Stimulated activated CD4-positive, alpha-beta T cell treated with anti-CD3 and anti-CD28 coated beads, Interleukin-15, amount 100 ng/mL, for 1 hour (primary cell): ENCODE results near the gene BCL2.

Source experiments
- DNase-seq, 2 donors: peaks; one replicate each; pipeline ENCODE4 v3.0.0-alpha.2; 2020; ENCODE audit warnings: low read depth in 1 of 2, low spot score in 1 of 2

Gene BCL2

GRCh38 chr18:63146828-63147409, 172.7 kb downstream of the BCL2 start:
- no peak for DNase-seq

DNA sequence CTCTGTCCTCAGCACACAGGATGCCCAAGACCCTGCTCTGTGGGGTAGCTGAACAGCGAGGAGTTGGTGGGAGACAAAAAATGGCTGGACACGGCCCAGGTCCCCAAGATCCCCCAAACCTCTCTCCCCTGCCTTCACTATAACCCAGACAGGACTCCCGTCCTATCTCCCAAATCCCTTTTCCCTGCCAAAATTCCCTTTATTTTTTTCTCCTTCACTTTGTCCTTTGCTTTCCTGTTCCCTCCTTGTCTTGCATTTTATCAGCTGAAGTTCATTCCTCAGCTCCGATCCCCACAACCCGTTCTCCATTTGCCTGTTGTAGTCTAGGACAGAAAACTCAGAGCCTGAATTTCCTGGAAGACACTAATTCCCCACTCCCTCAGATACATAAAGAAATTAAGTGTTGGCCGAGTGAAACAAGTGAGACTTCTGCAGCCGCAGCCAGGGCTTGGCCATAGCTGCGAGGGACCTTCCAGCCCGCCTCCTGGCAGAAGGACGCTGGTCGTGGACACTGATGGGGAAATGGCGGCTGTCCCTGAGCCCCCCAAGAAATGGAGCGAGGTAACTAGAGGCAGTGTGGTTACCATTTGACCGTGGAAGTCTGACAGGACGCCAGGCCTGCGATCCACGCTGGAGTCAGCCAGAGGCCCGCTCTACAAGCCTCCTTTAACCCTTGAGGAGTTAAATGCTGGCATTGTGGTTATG, 173.6 kb downstream of the BCL2 start:
- no peak for DNase-seq

GRCh38 chr18:63145166-63145850, 174.3 kb downstream of the BCL2 start:
- DNase-seq: no peak

GRCh38 chr18:63144748-63145147, 174.8 kb downstream of the BCL2 start:
- DNase-seq: no peak

GRCh38 chr18:63143330-63143771, 176.2 kb downstream of the BCL2 start:
- DNase-seq: no peak

DNA sequence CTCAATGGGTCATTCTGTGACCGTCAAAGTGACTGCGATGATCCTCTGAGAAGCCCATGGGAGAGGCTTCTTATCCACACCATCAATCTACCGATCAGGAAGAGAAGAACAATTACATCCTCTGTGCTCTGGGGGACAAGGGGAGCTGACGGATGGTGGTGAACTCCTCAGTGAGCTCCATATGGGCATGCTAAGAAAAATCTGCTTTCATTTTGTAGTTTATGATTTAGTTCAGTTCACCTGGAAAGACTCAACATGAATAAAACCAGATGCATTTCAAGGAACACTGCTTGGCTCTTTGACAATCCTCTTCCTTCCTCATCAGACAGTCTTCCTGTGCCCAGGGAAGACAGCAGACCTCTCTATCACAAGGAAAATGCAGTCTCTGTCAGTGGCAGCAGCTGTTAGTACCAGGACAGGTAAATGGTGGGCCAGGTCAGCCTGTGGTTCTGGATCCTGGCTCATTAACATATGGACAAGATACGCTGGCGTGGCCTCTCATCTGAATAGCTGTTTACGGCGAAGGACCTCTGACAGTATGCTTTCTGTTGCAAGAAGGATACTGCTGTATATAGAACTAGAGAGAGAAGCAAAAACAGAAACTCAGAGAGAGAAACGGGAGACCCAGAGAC, 176.9 kb downstream of the BCL2 start:
- DNase-seq: no peak

- DNase-seq: no peak
Observed at GRCh38 chr18:63141778-63142176, 177.8 kb downstream of the BCL2 start.

GRCh38 chr18:63140997-63141777, 178.4 kb downstream of the BCL2 start:
- no peak for DNase-seq

DNA sequence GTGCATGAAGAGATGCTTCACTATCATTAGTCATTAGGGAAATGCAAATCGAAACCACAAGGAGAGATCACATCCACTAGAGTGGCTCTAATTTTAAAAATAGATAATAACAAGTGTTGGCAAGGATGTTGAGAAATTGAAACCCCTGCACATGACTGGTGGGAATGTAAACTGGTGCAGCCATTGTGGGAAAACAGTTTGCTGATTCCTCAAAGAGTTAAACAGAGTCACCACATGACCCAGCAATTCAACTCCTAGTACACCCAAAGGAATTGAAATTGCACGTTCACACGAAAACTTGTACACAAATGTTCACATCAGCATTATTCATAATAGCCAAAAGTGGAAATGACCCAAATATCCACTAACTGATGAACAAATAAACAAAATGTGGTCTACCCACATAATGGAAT, 179.5 kb downstream of the BCL2 start:
- no peak for DNase-seq

DNA sequence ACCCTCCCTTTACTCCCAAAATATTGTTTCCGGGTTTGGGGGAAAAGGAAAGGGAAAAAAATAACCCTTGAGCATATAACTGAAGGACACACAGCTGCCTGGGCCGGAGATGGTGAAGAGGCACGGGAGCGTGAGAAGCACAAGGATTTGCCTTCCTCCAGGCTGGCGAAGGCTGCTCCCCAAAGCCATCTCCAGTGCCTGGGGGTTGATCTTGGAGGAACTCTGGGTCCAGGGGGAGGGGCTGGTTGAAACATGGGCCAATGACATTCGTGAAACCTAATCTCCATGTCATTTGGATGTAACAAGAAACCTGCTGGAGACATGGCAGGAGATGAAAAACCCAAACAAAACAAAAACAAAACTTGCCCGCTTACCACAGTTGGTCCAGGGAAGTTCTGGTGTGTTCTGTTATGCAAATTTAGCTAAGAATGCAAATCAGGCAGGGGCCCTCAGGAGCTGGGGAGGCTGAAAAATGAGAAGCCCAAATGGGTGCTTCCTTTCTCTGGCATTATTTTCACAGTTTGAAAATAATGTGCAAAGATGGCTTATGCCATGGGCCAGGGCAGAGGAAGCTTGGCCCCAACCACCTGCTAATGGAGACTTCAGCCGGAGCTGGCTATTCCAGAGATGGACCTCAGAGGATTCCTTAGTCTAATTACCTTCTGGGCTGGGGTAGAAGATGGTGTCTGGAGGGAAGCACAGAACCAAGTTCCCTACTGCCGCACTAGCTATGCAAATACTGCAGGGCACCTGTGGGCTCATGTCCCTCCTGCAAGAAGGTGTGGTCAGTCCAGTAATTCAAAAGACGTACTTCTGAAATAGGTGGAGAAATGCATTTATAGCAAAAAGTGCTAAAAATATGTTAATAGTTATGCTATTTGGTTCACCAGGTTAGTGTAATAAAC, 180.9 kb downstream of the BCL2 start:
- DNase-seq: no peak

DNA sequence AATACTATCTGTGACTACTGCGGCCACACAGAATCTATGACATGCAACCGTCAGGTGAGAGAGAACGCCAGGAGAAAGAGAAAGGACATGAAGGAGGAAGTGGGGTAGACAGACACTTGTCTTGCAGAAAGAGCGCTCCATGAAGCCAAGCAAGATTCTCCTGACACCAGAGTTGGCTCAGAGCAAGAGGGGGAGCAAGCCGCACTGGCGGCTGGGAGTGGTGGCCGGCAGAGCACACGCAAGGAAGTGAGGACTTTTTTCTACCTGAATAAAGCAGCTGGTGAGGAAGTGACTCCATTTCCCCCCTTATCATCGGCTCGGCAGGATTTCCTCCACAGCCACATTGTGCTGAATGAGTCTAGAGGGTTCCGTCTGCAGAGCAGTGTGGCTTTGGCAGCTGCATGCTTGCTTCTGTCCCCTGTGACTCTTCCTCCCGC, 181.6 kb downstream of the BCL2 start:
- DNase-seq: peak in 1 of 2 donors; percentile 36

DNA sequence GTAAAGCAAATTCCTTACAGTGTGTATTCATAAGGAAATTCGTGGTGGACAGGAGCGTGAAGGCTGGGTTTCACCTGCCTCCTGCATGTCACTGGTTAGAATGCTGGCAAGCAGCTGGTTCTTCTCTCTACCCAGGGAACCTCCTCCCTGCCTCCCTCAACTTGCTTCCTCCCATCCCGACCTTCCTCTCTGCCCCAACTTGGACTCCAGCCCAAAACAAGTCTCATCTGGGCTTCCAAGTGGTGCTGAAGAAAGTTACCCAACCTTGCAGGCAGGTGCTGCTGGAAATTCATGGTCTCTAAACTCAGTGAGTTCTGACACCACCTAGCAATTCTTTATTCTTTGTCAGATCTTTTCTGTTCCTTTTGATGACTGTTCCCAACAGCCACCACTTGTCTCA, 184.5 kb downstream of the BCL2 start:
- no peak for DNase-seq

DNA sequence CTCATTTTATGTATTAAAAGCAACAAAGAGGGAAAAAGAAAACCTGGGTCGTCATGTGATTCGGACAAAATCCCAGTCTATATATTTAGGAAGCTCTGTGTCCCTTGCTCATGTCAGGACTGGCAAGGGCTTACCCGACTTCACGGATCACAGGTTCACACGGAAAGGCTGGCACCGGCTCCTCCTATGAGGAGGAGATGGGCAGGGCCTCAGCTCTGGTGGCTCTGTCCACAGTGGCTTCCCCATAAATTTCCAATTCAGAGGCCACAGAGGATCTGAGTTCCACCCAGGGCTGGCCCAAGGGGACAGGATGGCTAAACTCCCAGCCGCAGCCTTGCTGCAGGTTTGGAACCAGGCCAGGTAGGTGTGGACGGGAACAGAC, 186.8 kb downstream of the BCL2 start:
- no peak for DNase-seq

DNA sequence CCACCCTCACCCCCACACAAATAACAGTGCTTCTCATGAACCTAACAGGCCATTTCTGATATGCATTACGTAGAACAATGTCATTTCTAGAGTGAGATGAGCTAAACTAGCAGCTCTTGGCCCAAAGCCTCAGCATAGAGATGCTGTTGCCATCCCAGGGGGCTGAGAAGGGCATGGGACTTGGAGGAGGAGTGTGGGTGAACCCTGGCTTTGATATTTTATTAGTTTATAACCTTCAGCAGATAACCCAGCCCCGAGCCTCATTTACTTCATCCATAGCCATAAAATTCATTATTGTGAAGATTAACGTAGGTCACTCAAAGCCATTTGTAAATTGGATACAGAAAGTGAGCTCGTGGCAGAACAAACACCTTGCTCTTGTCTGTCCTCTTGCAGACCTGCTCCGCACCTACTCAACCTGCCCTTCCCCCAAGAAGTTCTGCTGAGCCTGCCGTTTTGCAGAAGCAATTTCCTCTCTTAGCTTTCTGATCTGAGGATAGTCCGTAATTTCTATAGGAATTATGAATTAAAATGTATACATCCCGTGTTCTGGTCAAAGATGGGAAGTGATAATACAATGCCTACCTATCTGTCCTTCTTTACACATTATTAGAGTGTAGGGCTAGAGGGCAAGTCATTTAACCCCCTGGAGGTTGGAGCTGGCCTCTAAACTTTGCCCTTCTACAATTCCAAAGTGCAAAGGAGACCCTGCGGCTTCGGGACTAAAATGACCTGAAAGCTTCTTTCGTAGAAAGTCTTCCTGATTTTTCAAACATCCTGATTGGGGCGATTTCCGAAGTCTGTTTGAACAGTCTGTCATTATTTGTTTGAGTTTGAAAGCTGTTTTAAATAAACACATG, 187.4 kb downstream of the BCL2 start:
- no peak for DNase-seq

DNA sequence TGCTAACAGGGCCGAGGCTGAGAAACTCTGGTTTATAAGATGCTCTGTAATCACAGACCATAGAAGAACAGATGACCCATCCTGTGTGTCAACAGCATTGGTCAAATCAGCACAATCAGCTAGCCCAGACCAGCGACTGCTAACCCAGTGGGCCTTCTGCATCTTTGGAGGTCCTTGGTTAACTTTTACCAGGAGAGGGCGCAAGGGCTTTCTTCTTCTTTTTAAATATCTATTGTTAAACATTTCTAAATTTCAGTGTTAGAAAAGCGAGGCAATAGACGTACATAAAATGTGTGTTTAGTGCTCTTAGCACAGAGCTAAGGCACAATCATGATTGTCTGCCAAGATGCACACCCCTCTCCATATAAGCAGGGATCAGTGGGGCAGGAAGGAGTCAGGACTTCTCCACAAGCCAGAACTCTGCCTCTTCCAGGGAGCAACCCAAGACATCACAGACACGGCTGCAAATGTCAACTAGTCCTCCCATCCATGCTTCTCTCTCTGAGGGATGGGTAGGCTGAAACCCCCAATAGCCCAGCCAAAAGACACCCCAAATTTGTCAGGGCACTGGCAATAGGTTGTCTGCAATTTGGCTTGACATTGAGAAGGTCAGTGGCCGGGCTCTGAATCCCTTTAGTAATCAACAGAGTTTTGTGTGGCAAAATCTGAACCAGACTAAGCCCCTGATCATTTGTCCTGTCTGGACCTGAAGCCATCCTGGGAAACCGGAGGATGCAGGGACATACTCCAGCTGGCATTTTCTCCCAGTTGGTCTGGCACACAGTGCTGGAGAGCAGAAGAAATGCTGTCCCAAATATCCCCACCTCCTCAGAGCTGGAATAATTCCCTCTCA, 188.2 kb downstream of the BCL2 start:
- DNase-seq: no peak

- DNase-seq: no peak
Observed at GRCh38 chr18:63130176-63130575, 189.4 kb downstream of the BCL2 start.

GRCh38 chr18:63128237-63128974, 191.2 kb downstream of the BCL2 start:
- DNase-seq: no peak
